Calu3 (cell line): ENCODE measurements around the gene RIN1. TPM values are rescaled to one million over a fixed set of nuclear protein-coding genes. Genes with fewer than 3 reads are reported as not detected.
"Not testable (repeated sequence)": the region's sequence is repeated elsewhere in the genome, so short reads cannot be mapped to it uniquely, and the experiment has no call there.

Source experiments
- BruUV-seq: library from RNA; stranded (reverse); fragments of 400-500 nt; replicated peaks from 2 replicates; lab custom pipeline; 2021; lab: Mats Ljungman, UMichigan
- CTCF ChIA-PET: fragments of 300-600 bp; sonication (Branson Sonifier 250); formaldehyde crosslinking; loops from one replicate; lab custom pipeline; 2022; ENCODE audit warnings: antibody characterized with exemption; lab: Charles Lee
- DNase-seq: peaks from one replicate; pipeline ENCODE4 v3.0.0; 2022
- H3K27ac Mint-ChIP-seq: one replicate; pipeline ENCODE4 v1.8.0; 2022; ENCODE audit warnings: mixed read lengths; ENCODE audit not compliant: unreplicated experiment
- H3K27me3 Mint-ChIP-seq: one replicate; pipeline ENCODE4 v1.8.0; 2022; ENCODE audit warnings: mixed read lengths; ENCODE audit not compliant: unreplicated experiment
- H3K36me3 Mint-ChIP-seq: one replicate; pipeline ENCODE4 v1.8.0; 2022; ENCODE audit warnings: mild to moderate bottlenecking, moderate library complexity, mixed read lengths; ENCODE audit not compliant: insufficient read depth, unreplicated experiment
- H3K4me1 Mint-ChIP-seq: one replicate; pipeline ENCODE4 v1.8.0; 2022; ENCODE audit warnings: mild to moderate bottlenecking, low read depth, mixed read lengths; ENCODE audit not compliant: unreplicated experiment
- H3K4me3 Mint-ChIP-seq: one replicate; pipeline ENCODE4 v1.8.0; 2022; ENCODE audit warnings: mild to moderate bottlenecking, low read depth, moderate library complexity, mixed read lengths; ENCODE audit not compliant: unreplicated experiment
- H3K9me3 Mint-ChIP-seq: one replicate; pipeline ENCODE4 v1.8.0; 2022; ENCODE audit warnings: low read depth, mixed read lengths; ENCODE audit not compliant: unreplicated experiment
- CTCF ChIP-seq: fragments of 200-600 bp; IDR thresholded peaks from one replicate; pipeline ENCODE4 v1.8.0; 2022; ENCODE audit warnings: antibody characterized with exemption; ENCODE audit not compliant: unreplicated experiment
- intact Hi-C: fragments of 100-400 bp; cut with micrococcal nuclease; formaldehyde crosslinking; loops from one replicate; pipeline ENCODE4 v1.10.0; 2022; ENCODE audit not compliant: unreplicated experiment
- total RNA-seq: library from RNA; stranded (reverse); gene quantifications from 2 replicates; pipeline ENCODE4 v1.2.3, GENCODE V29; 2022

The RIN1 gene
- total RNA-seq, 1 experiment from 2014 or later: 17.6 TPM

- intact Hi-C loops: no loop called here
- BruUV-seq: no TSS peak
- Mint-ChIP-seq H3K4me3 (no peak overlapping the region), H3K27ac (peak overlapping the region; percentile 42), H3K36me3 (peaks cover 75% of the 10 kb centered on the region), H3K27me3 (no peaks in the 10 kb centered on the region), H3K9me3 (no peaks in the 10 kb centered on the region), H3K4me1 (no peaks in the 10 kb centered on the region)
- CTCF ChIA-PET: no interaction called here
- TF ChIP-seq CTCF: no peak
- DNase-seq: no peak
Measured at GRCh38 chr11:66360406-66361073, 24.3 kb upstream of the RIN1 start.

- Mint-ChIP-seq H3K4me3 (no peak overlapping the region), H3K27ac (no peak overlapping the region), H3K36me3 (peaks cover 66% of the 10 kb centered on the region), H3K4me1 (no peaks in the 10 kb centered on the region), H3K9me3 (no peaks in the 10 kb centered on the region), H3K27me3 (no peaks in the 10 kb centered on the region)
- DNase-seq: no peak
- CTCF ChIA-PET: no interaction called here
- BruUV-seq: no TSS peak
- intact Hi-C loops: no loop called here
- no peak for TF ChIP-seq CTCF
Measured at GRCh38 chr11:66359662-66360087, 23.4 kb upstream of the RIN1 start.

GRCh38 chr11:66350560-66351235 lies 14.5 kb upstream of the RIN1 start:
- BruUV-seq, H3K27me3 Mint-ChIP-seq, intact Hi-C loops, H3K9me3 Mint-ChIP-seq, DNase-seq: not testable (repeated sequence)
- Mint-ChIP-seq H3K4me1 (peaks cover 10% of the 10 kb centered on the region), H3K36me3 (peaks cover 22% of the 10 kb centered on the region), H3K4me3 (peak overlapping the region; percentile 38), H3K27ac (peak overlapping the region; percentile 39)
- CTCF ChIA-PET: interaction anchor here (0.7 to 1.0 kb wide), 2 partner anchors 61 to 213 kb away, joined by 3 read pairs; partner anchors contain the start of gene YIF1A

- no peak overlapping the region for H3K4me3 Mint-ChIP-seq
- H3K9me3 Mint-ChIP-seq: no peaks in the 10 kb centered on the region
- DNase-seq: no peak
- CTCF ChIA-PET: no interaction called here
- no peak overlapping the region for H3K27ac Mint-ChIP-seq
- intact Hi-C loops: no loop called here
- BruUV-seq: no TSS peak
- no peaks in the 10 kb centered on the region for H3K27me3 Mint-ChIP-seq
- TF ChIP-seq CTCF: no peak
- H3K4me1 Mint-ChIP-seq: peaks cover 11% of the 10 kb centered on the region
- peaks cover 36% of the 10 kb centered on the region for H3K36me3 Mint-ChIP-seq
Measured at GRCh38 chr11:66349084-66349386, 12.8 kb upstream of the RIN1 start.
